NOMO-1 treated with DMSO at 0.1 percent for 48 hours (cell line): Measurements from ENCODE around the gene CHDH.

Experiments
- DNase-seq: peaks from one replicate; lab custom pipeline; 2025; ENCODE audit not compliant: unreplicated experiment; lab: John Stamatoyannopoulos, UW

CHDH gene

DNA sequence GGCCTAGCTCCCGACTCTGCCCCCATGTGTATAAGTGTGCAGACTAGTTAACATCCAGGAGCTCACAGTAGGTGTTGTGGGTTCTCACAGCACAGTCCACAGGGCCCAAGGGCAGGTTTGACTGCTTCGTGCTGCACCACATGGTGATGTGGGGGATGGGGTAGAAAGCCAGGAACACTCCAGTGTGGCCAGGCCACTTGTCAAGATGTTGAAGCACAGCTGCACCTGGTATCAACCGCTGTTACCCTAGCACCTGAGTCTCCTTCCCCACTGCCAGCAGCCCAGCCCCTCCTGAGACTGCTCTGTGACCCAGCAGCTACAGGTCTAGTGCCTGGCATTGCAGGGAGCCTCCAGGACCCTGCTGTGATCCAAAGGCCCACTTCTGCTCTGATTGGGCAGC is 53.4 kb downstream of the CHDH start:
- no peak for DNase-seq

DNA sequence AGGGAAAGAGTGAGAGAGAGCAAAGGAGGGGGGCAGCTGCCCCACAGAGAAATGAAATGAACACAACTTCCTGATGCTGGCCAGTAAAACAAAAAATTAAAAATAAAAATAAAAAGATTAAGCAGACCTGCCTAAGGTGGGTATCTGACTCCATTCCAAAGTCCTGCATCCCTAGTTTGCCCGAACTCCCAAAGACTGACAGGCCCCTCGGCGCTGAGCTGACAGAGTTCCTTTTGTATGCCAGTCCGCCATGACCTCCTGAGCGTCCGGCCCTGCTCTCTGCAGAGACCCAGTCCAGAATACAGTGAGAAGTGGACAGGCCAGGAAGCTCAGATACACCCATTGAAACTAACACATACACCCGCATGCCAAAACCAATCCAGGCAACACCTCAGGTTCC is 54.9 kb downstream of the CHDH start:
- DNase-seq, result no peak

DNA sequence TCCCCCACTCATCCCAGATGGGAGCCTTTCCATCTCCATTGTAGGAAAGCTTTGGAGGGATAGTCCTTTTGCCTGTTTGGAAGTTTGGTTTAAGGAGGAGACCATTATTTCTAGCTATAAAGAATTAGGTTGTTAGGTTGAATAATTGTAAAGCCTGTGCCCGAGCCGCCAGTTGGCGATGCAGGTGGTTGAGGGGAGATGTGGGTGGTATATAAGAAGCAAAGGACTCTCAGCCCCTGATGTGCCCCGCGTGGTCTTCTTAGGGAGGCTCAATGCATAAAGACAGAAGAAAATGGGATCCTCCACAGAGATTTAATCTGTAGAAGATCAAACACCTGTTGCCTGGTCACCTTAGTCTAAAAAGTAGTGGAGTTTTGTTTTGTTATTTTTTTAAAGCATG is 55.7 kb downstream of the CHDH start:
- DNase-seq, result no peak

DNA sequence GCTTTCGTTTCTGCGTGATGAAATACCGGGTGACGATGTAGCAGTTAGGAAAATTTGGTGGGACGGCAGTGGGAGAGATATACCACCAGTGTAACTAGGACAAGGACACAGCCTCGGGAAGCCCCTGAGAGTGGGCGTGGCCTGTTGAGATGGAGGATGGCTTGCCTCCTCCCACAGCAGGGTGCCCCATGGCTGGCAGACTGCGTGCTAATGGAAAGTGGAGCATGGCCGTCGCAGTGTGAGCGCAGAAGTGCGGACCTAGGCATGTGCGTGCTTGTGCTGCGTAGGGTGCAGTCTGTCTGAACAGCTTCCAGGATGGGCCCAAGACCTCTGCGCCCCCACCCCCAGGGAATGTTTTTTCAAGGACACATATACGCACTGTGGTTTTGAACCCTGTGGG is 56.8 kb downstream of the CHDH start:
- no peak for DNase-seq

DNA sequence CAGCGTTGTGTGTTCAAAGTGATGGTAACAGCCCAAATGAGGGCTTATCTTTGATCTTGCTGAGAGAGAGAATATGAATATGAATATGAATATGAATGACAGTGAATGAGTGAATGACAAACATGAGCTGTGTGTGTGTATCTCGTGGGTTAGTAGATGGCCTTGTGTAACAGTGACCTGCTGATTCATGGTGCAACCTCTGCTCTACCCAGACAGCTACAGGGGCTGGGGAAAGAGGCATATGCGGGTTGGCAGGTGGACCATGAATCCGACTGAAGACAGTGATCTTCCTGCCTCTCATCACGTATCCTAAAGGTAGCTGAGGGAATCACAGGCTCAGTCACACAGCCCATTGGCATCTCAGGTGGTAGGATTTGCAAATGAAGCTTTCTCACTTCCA is 58.2 kb downstream of the CHDH start:
- no peak for DNase-seq

DNA sequence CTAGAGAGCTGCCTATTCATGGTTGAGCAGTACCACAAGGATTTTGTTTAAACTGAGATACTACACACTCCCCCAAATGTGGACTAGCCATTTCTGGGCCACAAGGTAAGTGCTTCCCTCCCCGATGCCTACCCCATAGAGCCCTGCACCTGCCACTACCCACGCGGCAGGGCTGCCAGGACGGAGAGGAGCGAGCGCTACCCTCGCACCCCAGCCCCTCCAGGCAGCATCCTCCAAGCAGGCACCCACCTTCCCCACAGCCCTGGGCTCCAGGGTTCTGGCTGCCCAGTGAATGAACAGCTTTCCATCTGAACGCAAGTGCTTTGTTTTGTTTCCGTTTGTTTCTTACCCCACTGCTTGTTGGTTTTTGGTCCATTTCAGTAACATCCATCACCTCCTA is 59.2 kb downstream of the CHDH start:
- DNase-seq, result no peak

DNA sequence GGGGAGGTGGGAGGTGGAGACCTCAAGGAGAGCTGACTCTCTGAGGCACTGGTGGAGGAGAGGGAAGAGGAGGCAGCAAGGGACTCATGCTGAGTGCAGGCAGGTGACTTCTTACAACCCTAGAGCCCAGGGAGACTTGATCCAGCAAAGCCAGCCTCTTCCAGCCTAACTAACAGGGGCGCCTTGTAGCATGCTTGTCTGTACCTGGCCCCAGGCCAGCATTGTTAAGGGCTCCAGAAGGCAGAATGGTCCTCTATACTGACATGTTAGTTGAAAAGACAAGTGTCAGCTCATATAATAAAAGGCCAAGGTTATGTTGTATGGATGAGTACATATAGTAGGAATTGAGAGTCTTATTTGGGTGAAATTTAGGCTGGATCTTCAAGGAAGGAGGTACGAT is 65.4 kb downstream of the CHDH start:
- no peak for DNase-seq

DNA sequence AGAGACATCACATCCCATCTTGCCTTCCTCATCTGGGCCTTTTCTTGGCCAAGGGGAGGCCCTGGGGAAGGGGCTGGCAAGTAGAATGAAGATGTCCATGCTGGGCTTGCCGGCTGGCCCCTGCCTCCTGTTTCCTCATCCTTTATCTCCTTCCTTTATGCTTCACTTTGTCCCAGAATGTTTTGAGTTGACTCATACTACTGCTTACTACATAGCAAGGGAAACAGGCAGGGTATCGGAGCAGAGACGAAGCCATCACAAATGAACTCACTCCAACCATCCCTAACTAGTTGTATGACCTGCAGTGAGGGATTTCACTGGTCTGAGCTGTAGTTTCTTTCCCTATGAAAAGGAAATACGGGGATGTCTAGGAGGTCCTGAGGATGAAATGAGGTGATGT is 66.0 kb downstream of the CHDH start:
- no peak for DNase-seq

DNA sequence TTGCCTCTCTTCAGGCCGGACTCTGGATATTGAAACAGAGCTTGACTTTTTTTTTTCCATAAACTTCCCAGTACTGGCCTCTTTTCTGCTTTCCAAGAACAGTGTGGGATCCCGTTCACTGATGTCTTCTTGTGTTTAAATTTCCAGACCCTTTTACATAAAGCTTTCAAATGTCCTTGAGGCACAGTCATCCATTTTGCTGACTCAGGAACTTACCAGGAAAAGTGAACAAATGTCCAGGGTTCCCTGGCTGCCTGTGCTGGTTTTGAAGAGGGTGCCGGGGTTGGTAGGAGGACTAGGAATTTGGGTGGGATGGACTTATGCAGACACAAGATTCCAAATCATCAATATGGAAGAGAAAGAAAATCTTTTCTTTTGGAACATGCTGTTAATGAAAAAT is 68.1 kb downstream of the CHDH start:
- DNase-seq, result no peak

DNA sequence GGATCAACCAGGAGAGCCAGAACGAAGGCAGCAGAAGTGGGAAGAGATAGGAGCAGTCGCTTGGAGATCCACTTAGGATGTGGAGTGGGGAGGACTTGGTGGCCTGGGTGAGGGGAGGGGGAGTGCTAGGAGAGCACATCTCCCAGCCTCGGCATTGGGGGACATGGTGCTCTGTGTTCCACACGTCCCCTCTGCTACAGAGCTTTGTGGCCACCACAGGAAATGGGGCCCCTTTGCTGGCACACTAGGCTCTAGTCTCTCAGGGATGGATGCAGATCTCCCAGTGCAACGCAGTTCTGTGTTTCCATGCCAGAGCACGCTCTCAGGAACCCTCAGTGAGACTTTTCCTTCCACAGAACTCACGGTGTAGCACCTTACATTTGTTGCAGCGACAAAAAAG is 68.8 kb downstream of the CHDH start:
- no peak for DNase-seq

DNA sequence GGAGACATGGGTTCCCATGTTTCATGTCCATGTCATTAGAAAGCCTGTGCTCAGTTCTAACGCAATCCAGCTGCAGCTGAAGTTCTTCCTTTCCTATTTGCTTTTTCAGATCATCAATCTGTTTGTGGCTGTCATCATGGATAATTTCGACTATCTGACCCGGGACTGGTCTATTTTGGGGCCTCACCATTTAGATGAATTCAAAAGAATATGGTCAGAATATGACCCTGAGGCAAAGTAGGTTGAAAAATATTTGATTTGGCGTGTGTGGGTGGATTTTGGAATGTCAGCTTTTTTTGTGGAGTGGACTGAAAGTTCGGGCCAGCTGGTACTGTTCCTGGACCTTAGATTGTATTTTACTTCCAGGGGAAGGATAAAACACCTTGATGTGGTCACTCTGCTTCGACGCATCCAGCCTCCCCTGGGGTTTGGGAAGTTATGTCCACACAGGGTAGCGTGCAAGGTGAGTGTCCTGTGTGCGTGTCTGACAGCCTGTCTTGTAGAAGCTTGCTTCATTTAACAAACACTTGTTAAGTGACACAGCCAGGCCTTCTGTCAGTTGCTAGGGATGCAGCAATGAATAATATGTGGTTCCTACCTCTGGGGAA is 69.6 kb downstream of the CHDH start:
- no peak for DNase-seq

DNA sequence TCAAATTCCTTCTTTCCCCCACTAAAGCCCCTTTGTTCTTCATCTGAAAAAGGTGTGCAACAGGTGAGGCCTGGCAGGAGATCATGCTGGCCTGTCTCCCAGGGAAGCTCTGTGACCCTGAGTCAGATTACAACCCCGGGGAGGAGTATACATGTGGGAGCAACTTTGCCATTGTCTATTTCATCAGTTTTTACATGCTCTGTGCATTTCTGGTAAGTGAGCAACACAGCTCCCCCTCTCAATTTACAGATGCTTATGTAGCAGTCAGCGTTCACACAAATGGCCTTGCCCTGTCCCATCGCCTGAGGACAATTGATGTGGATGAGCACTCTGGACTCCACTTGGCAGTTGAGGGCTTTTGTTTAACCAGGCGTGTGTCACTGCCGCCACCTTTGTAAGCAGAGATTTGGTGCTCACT is 70.4 kb downstream of the CHDH start:
- DNase-seq, result no peak

DNA sequence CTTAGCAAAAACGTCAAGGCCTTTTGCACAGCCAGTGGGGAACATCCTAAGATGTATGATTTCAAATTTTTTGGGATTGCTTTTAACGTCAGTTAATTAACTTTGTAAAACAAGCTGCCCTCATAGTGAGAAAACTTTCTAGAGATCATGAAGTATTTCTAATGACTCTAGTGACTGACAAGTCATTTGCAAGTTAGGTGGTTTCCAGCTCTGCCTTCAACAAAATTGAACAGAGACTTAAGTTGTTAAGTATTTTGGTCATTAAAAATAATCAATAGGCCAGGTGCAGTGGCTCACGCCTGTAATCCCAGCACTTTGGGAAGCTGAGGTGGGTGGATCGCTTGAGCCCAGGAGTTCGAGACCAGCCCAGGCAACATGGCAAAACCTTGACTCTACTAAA is 71.2 kb downstream of the CHDH start:
- DNase-seq, result no peak

DNA sequence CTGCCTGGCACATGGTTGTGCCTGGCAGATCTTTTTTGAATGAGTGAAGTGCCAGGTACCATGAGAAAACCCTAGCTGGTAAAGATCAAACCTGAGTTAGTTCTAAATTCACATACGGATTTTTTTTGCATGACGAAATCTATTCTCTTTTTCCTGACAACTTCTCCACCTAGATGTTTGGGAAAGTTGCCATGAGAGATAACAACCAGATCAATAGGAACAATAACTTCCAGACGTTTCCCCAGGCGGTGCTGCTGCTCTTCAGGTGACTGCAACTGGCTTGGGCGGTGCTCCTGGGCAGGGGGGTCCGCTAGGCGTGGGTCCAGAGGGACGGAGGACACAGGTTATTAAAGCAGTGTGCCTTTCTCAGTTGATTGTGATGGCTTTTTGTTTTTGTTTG is 71.8 kb downstream of the CHDH start:
- DNase-seq, result no peak

DNA sequence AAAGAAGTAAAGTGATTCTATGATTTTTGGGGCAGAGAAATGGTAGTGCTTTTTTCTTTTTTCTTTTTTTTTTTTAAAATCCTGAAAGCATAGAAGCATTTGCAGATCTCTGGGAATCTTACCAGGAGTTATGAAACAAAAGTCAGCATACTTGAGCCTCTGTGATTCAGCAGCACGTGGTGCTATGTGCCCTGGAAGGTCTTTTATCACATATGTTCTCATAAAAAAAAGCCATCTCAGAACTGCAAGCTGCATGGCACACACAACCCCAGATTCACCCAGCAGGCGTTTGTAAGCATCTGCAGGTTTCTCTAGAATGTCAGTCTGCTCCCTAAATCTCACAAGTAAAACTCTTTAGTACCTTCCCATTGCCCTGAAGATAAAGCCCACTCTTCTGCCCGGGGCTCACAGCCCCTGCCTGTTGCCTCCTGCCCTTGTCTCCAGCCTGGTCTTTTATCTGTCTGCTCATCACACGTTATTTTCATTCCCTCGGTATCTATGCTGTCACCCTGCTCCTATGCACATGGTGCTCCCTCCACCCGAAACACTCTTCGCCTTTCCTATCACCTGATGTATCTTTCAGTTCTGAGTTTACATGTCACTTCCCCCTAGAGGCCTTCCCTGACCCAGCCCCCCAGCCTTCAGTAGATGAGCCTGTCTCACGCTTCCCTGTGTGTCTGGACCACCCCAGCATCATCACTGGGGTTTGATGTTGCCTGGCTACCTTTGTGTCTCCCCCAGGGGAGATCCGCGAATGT is 72.4 kb downstream of the CHDH start:
- DNase-seq, result no peak

DNA sequence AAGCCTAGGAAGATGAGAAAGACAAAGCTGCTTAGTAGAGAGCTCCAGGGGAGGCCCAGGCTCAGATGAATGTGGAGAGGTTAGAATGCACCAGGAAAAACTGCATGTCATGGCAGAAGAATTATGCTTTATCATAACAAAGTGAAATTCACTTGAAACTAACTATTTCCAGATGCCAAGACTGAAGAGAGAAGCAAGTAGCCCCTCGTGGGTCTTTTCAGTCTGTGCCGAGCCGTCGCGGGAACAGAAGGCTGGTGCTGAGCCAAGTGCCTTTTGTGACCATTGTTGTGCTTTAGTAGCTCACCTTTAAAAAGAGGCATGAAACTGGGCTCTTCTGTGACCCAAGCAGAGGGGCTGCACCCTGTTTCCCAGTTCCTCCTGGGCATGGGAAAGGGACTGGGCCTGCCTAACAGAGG is 73.2 kb downstream of the CHDH start:
- DNase-seq, result no peak

DNA sequence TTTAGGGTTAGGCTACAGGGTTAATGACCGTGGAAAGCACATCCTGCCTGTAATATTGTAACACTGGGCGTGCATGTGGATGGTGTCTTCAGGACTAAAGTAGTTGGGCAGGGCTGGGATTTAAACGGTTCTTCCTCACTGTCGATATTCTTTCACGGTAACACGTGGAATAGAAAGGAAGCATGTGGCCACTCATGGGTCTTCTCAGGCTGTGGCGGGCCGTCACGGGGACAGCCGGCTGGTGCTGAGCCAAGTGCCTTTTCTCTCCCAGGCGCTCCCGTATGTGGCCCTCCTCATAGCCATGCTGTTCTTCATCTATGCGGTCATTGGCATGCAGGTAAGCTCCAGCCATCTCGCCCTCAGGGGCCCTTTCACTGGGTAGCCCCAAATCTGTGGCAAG is 73.7 kb downstream of the CHDH start:
- no peak for DNase-seq

DNA sequence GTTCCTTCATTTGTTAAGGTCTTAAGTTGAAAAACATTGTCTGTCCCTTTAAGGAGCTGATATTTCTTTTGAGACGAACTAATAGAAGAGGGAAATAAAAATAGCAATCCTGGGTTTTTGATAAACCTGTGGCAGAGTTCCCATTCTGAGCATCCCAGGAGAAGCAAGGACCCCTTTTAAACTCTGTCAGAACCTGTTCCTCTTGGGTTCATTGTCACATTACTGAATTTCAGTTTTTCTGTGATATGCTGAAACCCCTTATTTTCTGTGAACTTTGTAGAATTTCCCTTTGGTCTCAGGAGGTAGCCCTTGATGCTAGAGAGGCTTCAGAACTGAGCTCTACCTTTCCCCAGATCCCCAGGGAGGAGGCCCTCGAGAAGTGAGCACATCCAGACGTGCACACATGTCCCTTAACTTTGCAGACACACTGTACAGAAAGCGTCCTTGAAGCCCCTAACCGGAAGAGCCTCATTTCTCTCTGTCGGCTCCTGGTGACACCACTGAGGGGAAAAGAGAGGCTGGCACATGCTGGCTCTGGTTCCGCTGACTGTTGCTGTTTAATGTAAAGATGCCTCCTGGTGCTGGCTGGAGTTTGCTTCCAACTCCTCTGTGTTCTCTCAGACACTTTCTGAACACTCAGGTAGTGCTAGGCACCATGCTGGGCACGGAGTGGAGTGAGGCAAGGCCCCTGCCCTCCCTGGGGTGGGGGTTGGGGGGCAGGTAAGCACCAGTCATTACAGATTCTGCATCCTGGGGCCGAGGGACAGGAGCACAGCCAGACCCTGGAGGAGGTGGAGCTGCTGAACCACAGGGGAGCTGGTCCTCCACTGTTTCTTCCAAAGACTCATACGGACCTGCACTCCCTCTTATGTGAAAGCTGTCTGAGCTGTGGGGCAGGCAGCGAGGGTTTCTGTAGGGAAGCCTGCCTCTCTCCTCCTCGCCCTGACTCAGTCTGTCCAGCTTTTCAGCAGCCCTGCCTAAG is 77.5 kb downstream of the CHDH start:
- no peak for DNase-seq

DNA sequence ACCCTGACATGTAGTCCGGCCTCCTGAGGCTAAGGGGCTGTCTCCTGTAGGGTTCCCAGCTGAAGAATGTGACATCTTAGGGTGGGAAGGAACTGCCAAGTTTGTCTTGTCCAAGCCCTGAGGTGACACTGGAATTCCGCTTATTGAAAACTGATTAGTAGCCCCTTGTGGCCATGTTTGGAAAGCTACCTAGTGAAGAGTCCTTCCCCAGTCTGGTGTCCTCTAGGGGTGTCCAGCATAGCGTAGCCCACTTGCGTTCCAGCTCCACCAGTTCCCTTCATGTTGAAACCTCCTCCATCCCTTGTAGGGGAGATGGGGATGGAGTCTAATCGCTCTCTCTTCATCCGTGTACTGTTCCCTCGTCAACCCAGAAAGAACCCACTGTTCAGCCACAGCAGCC is 79.5 kb downstream of the CHDH start:
- no peak for DNase-seq

DNA sequence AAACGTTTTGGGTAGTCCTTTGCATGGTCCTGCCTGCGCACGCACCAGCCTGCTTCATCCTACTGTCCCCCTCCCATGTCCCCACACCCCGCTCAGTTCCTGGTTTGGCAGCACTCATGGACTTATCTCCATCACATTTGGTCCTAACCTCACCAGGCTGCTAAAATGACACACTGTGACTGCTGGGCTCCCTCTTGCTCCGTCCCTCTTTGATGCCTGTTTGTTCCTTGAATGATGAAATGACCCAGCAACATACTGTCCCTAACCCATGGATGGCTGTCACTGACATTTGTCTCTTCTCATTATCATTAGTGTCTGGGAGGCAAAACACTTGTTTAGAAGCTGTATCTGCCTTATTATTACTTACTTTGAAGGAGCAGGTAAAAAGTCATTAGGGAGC is 80.5 kb downstream of the CHDH start:
- DNase-seq, result no peak

DNA sequence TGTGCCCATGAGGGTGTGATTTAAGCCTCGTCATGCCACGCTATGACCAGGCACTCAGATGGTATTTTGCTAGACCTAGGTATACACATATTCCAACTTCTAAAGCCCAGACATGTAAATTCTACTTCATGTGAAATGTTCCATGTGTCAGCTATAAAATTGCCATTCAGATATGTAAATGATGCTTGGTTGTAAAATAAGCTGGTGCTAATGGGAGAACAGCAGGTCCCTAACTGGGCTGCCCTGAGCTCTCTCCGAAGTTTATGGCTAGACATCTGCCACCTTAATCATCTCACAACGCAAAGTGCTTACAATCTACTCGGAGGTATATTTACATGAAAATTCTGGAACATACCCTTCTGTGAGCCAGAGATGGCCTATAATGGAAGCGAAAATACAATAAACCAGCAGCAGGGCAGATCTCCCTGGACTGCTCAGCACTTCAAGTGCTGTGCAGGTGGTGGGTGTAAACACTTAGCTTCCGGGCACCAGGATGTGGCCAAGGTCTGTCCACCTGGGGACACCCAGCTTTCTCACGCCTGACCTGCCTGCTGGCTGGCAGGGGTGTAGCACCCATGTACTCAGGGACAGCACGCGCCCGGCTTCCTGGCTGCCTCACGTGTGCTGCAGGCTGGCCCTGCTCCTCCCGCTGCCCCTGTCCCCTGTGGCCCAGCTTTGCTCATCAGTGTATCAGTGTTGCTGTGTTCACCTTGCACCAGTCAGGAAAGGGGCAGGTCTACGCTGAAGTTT is 82.0 kb downstream of the CHDH start:
- no peak for DNase-seq
